Coronary artery (tissue), 2 donors: Measurements from ENCODE around the gene PLOD2.
A peak's percentile ranks its signal among the peaks of the same experiment; 100 is the strongest.

Source experiments
- DNase-seq: peaks from one replicate; pipeline ENCODE4 v3.0.0-alpha.2; 2017; ENCODE audit warnings: low spot score
- H3K27ac ChIP-seq, 2 donors: fragments of 200-600 bp; sonication (generic); one replicate each; pipeline ENCODE4 v1.5.1; 2016 to 2019
- H3K4me3 ChIP-seq: fragments of 200-600 bp; sonication (generic); 2 replicates; pipeline ENCODE4 v1.5.1; 2016; ENCODE audit warnings: mild to moderate bottlenecking, moderate library complexity
- CTCF ChIP-seq: fragments of 200-600 bp; sonication (generic); IDR thresholded peaks from one replicate; pipeline ENCODE4 v1.5.1; 2019; ENCODE audit warnings: antibody characterized with exemption

Gene PLOD2

GRCh38 chr3:146166826-146167225, 5.8 kb upstream of the PLOD2 start:
- peak overlapping the region; percentile 38 to 70 for H3K27ac ChIP-seq
- no peak for TF ChIP-seq CTCF
- no peak for DNase-seq
- no peak overlapping the region for H3K4me3 ChIP-seq

- no peak for TF ChIP-seq CTCF
- H3K4me3 ChIP-seq: no peak overlapping the region
- DNase-seq: no peak
- peak overlapping the region; percentile 38 to 70 for H3K27ac ChIP-seq
Observed at GRCh38 chr3:146166415-146166821, 5.4 kb upstream of the PLOD2 start.

- H3K4me3 ChIP-seq: no peak overlapping the region
- peak overlapping the region; percentile 38 to 70 for H3K27ac ChIP-seq
- no peak for DNase-seq
- TF ChIP-seq CTCF: no peak
Observed at GRCh38 chr3:146165877-146166276, 4.9 kb upstream of the PLOD2 start.

- peak overlapping the region in 1 of 2 donors; percentile 28 for H3K27ac ChIP-seq
- no peak for DNase-seq
- no peak overlapping the region for H3K4me3 ChIP-seq
- TF ChIP-seq CTCF: no peak
Observed at GRCh38 chr3:146164971-146165769, 4.2 kb upstream of the PLOD2 start.

- Histone ChIP-seq H3K4me3 (no peak overlapping the region), H3K27ac (no peak overlapping the region)
- no peak for DNase-seq
- no peak for TF ChIP-seq CTCF
Observed at GRCh38 chr3:146164506-146164905, 3.5 kb upstream of the PLOD2 start.

- Histone ChIP-seq H3K4me3 (no peak overlapping the region), H3K27ac (peak overlapping the region; percentile 7 to 56)
- no peak for TF ChIP-seq CTCF
- no peak for DNase-seq
Observed at GRCh38 chr3:146164071-146164470, 3.1 kb upstream of the PLOD2 start.

- H3K4me3 ChIP-seq: no peak overlapping the region
- H3K27ac ChIP-seq: peak overlapping the region; percentile 7 to 56
- peak; percentile 18 for TF ChIP-seq CTCF
- DNase-seq: no peak
Observed at GRCh38 chr3:146163584-146163983, 2.6 kb upstream of the PLOD2 start.
